T-helper 2 cell treated with Interferon-gamma antibody and Interleukin-4, amounts not matched to agents 100 ng/mL and 5 ng/mL, for 36 hours (primary cell): ENCODE results near the gene FXR1. TPM values are rescaled to one million over a fixed set of nuclear protein-coding genes. Genes with fewer than 3 reads are reported as not detected.
"Not testable (repeated sequence)": the region's sequence is repeated elsewhere in the genome, so short reads cannot be mapped to it uniquely, and the experiment has no call there.

Experiments used
- intact Hi-C: fragments of 100-400 bp; cut with micrococcal nuclease; formaldehyde crosslinking; loops from one replicate; pipeline ENCODE4 v1.15.1; 2023
- total RNA-seq: library from RNA; stranded (reverse); gene quantifications from 2 replicates; pipeline ENCODE4 v1.2.3, GENCODE V29; 2022

FXR1 gene
- total RNA-seq, 1 donor from 2014 or later, result 123 TPM

DNA sequence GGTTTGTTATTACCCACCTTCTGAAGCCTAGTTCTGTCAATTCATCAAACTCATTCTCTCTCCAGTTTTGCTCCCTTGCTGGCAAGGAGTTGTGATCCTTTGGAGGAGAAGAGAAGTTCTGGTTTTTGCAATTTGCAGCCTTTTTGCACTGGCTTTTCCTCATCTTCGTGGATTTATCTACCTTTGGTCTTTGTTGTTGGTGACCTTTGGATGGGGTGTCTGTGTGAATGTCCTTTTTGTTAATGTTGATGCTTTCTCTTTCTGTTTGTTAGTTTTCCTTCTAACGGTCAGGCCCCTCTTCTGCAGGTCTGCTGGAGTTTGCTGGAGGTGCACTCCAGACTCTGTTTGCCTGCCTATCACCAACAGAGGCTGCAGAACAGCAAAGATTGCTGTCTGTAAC lies 91.0 kb downstream of the FXR1 start:
- intact Hi-C loops, result not testable (repeated sequence)

- intact Hi-C loops, result no loop called here
These were observed 94.1 kb downstream of the FXR1 start for GRCh38 chr3:181006541-181006940.

DNA sequence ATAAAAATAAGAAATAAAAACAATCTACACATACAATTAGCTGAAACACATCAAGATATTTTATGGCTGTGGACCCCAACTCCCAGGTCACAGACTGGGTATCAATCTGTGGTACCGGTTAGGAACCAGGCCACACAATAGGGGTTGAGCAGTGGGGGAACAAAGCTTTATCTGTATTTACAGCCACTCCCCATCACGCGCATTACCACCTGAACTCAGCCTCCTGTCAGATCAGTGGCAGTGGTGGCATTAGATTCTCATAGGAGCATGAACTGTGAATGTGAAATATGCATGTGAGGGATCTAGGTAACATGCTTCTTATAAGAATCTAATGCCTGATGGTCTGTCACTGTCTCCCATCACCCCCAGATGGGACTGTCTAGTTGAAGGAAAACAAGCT lies 94.8 kb downstream of the FXR1 start:
- intact Hi-C loops, result no loop called here

DNA sequence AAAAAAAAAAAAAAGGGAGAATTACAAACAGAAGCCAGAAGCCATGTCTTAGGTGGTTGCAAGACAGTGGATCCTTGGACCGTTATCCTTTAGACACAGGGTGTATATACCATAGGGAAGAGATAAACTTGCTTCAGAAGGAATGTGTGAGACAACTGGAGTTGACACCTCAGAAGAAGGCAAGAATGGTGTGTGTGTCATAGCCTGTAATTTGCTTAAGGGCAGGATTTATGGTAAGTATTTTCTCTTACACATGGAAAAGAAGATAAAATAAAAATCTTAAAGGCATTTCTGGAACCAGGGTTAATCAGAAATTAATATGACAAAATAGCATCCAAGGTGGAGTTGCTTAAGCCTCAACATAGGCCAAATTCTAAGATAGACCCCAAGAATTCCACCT lies 96.3 kb downstream of the FXR1 start:
- intact Hi-C loops, result no loop called here

- intact Hi-C loops, result no loop called here
These were observed 96.8 kb downstream of the FXR1 start for GRCh38 chr3:181009225-181009624.

DNA sequence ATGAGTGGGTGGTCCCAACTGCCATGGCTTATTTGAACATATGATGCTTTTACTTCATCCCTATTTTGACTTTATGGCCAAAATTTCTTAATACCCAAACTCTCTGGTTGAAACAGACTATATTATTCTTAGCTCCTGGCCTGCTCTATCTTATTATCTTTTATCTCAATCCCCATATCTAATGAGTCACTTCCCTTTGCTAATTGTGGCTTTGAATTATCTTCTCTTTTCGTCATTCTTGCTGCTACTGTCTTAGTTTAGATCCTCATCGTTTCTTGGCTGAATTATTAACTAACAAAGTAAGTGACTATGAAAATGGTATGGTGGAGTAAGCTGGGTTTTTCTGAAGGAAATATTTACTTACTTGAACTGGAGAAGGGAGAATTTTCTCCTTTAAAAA lies 105.2 kb downstream of the FXR1 start:
- intact Hi-C loops, result no loop called here

- intact Hi-C loops, result no loop called here
These were observed 112.7 kb downstream of the FXR1 start for GRCh38 chr3:181025204-181025603.

GRCh38 chr3:181030948-181031347 lies 118.5 kb downstream of the FXR1 start:
- intact Hi-C loops, result no loop called here

Other genes starting within 250 kb of the FXR1 start
- gene CCDC39, start 233.2 kb upstream of the FXR1 start, total RNA-seq, result not detected in 2 replicates
- gene DNAJC19, start 77.1 kb downstream of the FXR1 start, total RNA-seq, result 39.3 and 45.0 TPM in 2 replicates